ENCODE data around the gene KRI1.

KRI1 gene

GRCh38 chr19:10566408-10566657 lies 523 bp upstream of the KRI1 start:
- H3K4me3 ChIP-seq (ENCODE audit: low read length): peak overlapping the region; percentile 66
- DNase-seq (ENCODE audit: low read depth): no peak
- no peak for TF ChIP-seq CTCF (conservative IDR thresholded peaks at IDR 0.05; ENCODE audit: low read length)

- peak; percentile 49 for DNase-seq (ENCODE audit: low read depth)
- peak; percentile 42 for TF ChIP-seq CTCF (conservative IDR thresholded peaks at IDR 0.05; ENCODE audit: low read length)
- H3K4me3 ChIP-seq (ENCODE audit: low read length): peak overlapping the region; percentile 91
Measured at GRCh38 chr19:10565028-10565566, 713 bp downstream of the KRI1 start.

- no peak overlapping the region for H3K4me3 ChIP-seq (ENCODE audit: low read length)
- no peak for DNase-seq (ENCODE audit: low read depth)
- no peak for TF ChIP-seq CTCF (conservative IDR thresholded peaks at IDR 0.05; ENCODE audit: low read length)
Measured at GRCh38 chr19:10562609-10563008, 3.2 kb downstream of the KRI1 start.

- no peak for DNase-seq (ENCODE audit: low read depth)
- no peak overlapping the region for H3K4me3 ChIP-seq (ENCODE audit: low read length)
- TF ChIP-seq CTCF (conservative IDR thresholded peaks at IDR 0.05; ENCODE audit: low read length): no peak
Measured at GRCh38 chr19:10560154-10560553, 5.7 kb downstream of the KRI1 start.

- no peak for DNase-seq (ENCODE audit: low read depth)
- TF ChIP-seq CTCF (conservative IDR thresholded peaks at IDR 0.05; ENCODE audit: low read length): no peak
- no peak overlapping the region for H3K4me3 ChIP-seq (ENCODE audit: low read length)
Measured at GRCh38 chr19:10557603-10558197, 8.1 kb downstream of the KRI1 start.

GRCh38 chr19:10555610-10555973 lies 10.2 kb downstream of the KRI1 start:
- DNase-seq (ENCODE audit: low read depth): no peak
- H3K4me3 ChIP-seq (ENCODE audit: low read length): no peak overlapping the region
- no peak for TF ChIP-seq CTCF (conservative IDR thresholded peaks at IDR 0.05; ENCODE audit: low read length)

GRCh38 chr19:10554760-10555609 lies 10.8 kb downstream of the KRI1 start:
- DNase-seq (ENCODE audit: low read depth): no peak

More at GRCh38 chr19:10554760-10555609, 10.8 kb downstream of the KRI1 start:
- H3K4me3 ChIP-seq (ENCODE audit: low read length): no peak overlapping the region
- TF ChIP-seq CTCF (conservative IDR thresholded peaks at IDR 0.05; ENCODE audit: low read length): no peak

Data from AG10803 (cell line).